IPS-11a (cell line): ENCODE results near the gene CDH8.

Experiments
- H3K4me3 ChIP-seq: one replicate; pipeline ENCODE4 v1.5.1; 2013; ENCODE audit warnings: low read depth, low read length, control low read depth

Gene CDH8

GRCh38 chr16:62036101-62036801 is at the start of gene CDH8:
CDH8 (minus strand) TSS chr16:62036438; CDS start chr16:62021403, 15,035 bp downstream.
- H3K4me3 ChIP-seq: peak within 1 kb of the TSS; percentile 58

GRCh38 chr16:62079236-62079635 is 43.0 kb upstream of the CDH8 start:
- H3K4me3 ChIP-seq: no peak overlapping the region

DNA sequence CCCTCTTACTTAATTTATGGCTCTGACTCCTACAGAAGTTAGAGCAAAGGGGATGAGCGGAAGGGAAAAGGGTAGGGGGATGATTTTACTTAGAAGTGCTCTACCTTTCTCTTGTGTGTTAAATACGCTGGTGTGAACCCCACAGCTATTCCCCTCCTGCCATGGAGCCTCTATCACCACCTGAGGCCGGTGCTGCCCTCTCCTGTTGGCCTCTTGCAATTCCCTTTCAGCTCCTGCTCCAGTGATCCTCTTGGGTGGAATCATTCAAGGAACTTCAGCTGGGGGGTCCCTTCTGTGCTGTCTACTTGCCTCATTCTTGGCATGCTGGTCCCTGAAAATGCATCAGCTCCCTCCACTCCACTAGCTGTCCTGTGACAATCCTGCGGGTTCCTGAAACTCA is 41.8 kb upstream of the CDH8 start:
- no peak overlapping the region for H3K4me3 ChIP-seq

DNA sequence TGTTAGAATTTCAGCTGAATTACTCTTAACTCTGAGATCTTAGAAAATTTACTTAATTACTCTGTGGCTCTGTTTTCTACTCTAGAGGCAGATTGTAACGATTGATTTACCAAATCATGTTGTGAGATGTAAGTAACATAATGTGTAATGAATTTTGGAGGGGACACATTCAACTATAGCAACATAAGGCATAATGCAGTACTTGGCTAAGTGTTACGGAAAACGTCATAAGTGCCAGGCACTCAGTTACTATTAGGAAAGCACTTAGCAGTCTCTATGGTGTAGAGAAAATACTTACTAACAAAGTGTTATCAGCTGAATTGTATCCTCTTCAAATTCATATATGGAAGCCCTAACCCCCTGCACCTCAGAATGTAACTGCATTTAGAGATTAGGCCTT is 40.6 kb upstream of the CDH8 start:
- no peak overlapping the region for H3K4me3 ChIP-seq

GRCh38 chr16:62068747-62069146 is 32.5 kb upstream of the CDH8 start:
- no peak overlapping the region for H3K4me3 ChIP-seq

GRCh38 chr16:62067981-62068380 is 31.7 kb upstream of the CDH8 start:
- H3K4me3 ChIP-seq: no peak overlapping the region

DNA sequence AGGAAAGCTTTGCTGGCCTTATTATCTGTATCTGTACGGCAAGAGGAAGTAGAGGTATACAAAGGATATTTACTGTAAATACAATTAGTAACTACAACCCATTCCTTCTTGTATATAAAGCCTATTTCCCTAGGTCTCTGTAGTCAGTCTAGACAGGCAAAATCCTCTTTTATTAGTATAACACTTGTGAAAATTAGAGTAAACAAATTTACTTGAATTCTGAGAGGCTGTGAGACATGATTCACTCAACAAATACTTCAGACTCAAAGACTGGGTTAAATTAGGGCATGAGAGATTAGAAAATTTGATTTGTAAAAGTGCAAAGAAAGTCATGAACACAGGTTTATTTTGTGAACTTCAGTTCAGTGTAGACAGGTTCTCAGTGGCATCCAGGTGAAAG is 30.9 kb upstream of the CDH8 start:
- no peak overlapping the region for H3K4me3 ChIP-seq

- H3K4me3 ChIP-seq: no peak overlapping the region
Observed at GRCh38 chr16:62066747-62067146, 30.5 kb upstream of the CDH8 start.

- no peak overlapping the region for H3K4me3 ChIP-seq
Observed at GRCh38 chr16:62064173-62064572, 27.9 kb upstream of the CDH8 start.

DNA sequence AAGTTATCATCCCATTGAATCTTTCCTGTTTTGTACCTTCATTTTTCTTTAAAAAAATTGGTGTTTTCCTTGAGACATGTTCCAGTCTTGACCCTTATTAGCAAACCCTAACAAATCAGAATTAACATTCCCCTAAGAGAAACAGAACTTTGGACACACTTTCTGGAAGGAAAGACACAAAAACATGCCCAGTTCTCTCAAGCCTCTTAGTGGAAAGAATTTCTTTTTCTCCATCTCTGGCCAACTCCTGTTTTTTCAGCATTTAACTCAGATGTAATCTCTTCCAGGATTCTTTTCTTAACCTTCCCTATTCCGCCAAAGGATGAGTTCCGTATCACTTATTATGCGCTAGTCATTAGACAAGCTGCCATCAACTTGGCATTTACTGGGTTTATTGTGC is 23.9 kb upstream of the CDH8 start:
- H3K4me3 ChIP-seq: no peak overlapping the region

- H3K4me3 ChIP-seq: no peak overlapping the region
Observed at GRCh38 chr16:62059527-62059926, 23.3 kb upstream of the CDH8 start.

- H3K4me3 ChIP-seq: no peak overlapping the region
Observed at GRCh38 chr16:62058412-62058811, 22.2 kb upstream of the CDH8 start.

GRCh38 chr16:62051942-62052341 is 15.7 kb upstream of the CDH8 start:
- no peak overlapping the region for H3K4me3 ChIP-seq

DNA sequence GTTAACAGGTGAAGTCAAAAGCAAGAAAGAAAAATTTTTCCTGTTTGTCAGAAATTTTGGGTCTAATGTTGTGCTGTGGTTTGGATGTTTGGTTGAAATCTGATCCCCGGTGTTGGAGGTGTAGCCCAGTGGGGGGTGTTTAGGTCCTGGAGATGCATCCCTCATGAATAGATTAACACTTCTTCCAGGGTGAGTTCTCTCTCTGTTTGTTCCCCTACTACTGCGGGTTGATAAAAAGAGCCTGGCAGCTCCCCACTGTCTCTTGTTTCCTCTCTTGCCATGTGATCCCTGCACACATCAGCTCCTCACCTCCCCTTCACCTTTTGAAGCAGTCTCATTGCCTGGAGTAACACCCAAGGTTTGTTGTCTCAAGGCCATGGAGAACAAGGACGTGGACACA is 14.6 kb upstream of the CDH8 start:
- no peak overlapping the region for H3K4me3 ChIP-seq

DNA sequence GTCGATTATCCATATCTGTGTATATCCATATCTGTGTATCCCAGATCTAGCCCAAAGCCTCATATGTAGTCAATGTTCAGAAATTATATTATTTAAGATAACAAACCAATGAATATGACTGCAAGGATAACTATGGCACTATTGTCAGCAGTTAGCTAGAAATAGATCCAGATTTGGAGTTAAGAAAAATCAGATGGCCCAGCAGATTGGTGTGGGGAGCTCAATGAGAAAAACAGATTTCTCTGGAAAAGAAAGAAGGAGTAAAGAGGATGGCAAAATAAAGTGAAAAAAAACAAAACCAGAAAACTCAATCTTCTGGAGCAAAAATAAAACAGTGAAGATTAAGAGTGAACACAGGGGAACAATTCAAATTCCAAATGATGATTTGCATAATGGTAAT is 10.6 kb upstream of the CDH8 start:
- H3K4me3 ChIP-seq: no peak overlapping the region

GRCh38 chr16:62041401-62041800 is 5.2 kb upstream of the CDH8 start:
- H3K4me3 ChIP-seq: no peak overlapping the region

GRCh38 chr16:62038646-62039045 is 2.4 kb upstream of the CDH8 start:
- H3K4me3 ChIP-seq: no peak overlapping the region

DNA sequence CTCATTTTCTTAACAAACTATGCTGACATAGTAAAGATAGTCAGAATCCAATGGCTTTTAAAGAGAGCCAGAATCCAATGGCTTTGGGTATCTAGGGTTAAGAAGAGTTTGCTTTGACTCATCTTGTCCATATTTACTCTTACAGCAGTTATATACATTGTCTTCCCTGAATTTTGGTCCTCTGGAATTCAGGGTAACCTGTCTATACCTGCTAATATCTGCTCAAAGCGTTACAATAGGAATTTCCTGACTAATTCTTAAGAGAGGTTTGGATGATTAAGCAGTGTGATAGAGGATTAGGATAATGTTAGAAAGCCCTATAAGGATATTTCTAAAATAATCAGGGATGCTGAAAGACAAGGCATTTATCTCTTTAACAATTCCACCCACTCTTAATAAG is 2.0 kb upstream of the CDH8 start:
- H3K4me3 ChIP-seq: no peak overlapping the region

- H3K4me3 ChIP-seq: peak overlapping the region; percentile 58
Observed at GRCh38 chr16:62036802-62037135, 531 bp upstream of the CDH8 start.

- peak overlapping the region; percentile 58 for H3K4me3 ChIP-seq
Observed at GRCh38 chr16:62035115-62036092, 834 bp downstream of the CDH8 start.

DNA sequence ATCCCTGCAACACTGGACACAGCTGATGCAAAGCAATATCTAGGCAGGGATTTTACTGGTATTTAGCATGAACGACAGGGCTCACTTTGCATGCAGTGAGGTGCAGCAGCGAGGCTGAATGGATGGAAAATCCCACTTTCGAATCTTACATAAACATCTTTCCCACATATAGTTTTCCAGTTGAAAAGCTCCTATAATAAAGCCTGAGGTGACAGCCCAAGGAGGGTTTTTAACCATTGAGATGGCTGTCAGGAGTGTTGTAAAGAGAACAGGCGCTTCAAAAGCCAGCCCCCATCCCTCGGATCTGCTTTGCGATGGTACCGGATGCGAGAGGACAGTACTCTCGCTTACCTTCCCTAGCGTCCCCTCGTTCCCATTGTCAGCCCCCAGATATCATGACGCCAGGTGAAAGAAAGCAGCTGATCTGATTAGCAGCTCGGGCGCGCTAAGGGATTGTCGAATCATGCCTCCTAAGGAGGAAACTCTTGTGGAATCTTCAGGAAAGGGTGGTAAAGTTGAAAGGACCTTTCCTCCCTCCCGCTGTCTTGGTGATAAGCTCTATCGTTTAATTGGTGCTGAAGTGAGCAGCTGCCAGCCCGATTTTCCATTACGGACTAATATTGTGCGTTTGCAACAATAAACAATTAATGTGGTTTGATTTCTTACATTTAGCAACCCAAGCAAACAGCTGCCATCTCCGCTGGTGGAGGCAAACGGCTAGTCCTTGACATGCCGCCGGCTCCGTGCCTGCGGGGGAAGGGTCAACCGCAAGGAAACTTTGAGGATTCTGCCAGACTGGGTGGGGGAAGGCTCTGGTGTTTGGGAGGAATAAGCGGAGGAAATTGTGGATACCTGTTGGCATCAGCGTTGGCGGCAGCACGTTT is 1.8 kb downstream of the CDH8 start:
- H3K4me3 ChIP-seq: peak overlapping the region; percentile 58
